ENCODE measurements around the gene OTOG.
A peak's percentile ranks its signal among the peaks of the same experiment; 100 is the strongest.

OTOG gene

DNA sequence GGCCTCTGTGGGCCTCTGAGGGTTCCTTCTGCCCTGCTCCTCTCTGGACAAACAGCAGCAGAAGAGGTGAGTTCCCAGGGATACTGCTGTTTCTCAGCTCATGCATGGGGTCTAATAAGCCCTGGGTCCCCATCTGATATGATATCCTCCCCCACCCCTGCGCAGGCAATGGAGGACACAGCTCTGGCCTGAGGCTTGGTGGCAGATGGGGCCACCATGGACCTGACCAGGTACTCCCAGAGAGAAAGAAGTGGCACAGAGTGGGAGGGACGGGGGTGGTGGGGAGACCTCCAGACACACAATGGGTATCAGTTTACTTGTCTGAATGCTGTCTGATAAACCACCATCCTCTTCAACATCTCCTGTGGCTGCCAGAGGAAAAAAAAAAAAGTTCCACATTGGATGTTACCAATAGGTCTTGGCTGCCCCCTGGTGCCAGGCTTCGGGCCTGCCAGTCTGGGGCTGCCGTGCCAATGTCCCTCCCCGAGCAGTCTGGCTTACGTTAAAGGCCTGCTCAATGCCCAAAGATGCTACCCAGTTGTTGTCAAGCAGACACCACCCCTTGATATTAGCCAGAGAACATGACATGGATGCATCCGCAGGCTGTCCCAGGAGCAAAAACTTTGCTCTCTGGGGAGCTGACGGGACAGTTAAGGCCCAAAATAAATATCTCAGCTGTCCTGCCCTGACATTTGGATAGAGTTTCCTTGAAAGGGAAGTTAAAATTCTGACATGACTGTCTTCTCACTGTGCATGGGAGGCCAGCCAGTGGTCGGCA, 42.5 kb upstream of the OTOG start:
- Histone ChIP-seq H3K36me3 (ENCODE audit: control insufficient read depth, insufficient read depth, low read length) (no peaks in the 10 kb centered on the region), H3K4me3 (replicated peaks; ENCODE audit: low read depth, low read length) (no peak overlapping the region), H3K27me3 (replicated peaks; ENCODE audit: control insufficient read depth, insufficient read depth, low read length) (no peaks in the 10 kb centered on the region; the same call in 1 of the 2 replicates)
- DNase-seq (ENCODE audit: extremely low read depth, insufficient read length), result peak; percentile 59
- TF ChIP-seq, protein P1, sequence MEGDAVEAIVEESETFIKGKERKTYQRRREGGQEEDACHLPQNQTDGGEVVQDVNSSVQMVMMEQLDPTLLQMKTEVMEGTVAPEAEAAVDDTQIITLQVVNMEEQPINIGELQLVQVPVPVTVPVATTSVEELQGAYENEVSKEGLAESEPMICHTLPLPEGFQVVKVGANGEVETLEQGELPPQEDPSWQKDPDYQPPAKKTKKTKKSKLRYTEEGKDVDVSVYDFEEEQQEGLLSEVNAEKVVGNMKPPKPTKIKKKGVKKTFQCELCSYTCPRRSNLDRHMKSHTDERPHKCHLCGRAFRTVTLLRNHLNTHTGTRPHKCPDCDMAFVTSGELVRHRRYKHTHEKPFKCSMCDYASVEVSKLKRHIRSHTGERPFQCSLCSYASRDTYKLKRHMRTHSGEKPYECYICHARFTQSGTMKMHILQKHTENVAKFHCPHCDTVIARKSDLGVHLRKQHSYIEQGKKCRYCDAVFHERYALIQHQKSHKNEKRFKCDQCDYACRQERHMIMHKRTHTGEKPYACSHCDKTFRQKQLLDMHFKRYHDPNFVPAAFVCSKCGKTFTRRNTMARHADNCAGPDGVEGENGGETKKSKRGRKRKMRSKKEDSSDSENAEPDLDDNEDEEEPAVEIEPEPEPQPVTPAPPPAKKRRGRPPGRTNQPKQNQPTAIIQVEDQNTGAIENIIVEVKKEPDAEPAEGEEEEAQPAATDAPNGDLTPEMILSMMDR (IDR thresholded peaks at IDR 0.05; ENCODE audit: insufficient read depth, low read length, poor library complexity, severe bottlenecking), result peak; percentile 87

DNA sequence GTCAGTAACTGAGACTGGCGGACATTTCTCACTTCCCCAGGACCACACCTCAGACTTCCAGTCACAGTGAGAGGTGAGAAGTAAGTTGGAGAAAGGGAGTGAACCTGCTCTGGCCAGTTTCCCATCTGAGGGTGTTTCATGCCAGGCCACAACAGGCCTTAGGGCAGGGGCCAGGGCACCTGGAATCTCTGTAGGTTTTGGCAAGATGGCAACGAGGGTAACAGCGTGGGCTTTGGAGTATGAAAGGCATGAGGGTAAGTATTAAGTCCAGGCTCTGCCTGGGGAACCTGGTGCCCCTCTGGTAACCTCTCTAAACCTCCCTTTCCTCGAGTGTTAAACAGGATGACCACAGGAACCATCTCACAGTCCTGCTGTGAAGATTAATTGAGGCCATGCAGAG, 41.9 kb upstream of the OTOG start:
- Histone ChIP-seq H3K27me3 (replicated peaks; ENCODE audit: control insufficient read depth, insufficient read depth, low read length) (no peaks in the 10 kb centered on the region; the same call in 1 of the 2 replicates), H3K4me3 (replicated peaks; ENCODE audit: low read depth, low read length) (no peak overlapping the region), H3K36me3 (ENCODE audit: control insufficient read depth, insufficient read depth, low read length) (no peaks in the 10 kb centered on the region)
- TF ChIP-seq, protein P1 (IDR thresholded peaks at IDR 0.05; ENCODE audit: insufficient read depth, low read length, poor library complexity, severe bottlenecking), result no peak
- no peak for DNase-seq (ENCODE audit: extremely low read depth, insufficient read length)

DNA sequence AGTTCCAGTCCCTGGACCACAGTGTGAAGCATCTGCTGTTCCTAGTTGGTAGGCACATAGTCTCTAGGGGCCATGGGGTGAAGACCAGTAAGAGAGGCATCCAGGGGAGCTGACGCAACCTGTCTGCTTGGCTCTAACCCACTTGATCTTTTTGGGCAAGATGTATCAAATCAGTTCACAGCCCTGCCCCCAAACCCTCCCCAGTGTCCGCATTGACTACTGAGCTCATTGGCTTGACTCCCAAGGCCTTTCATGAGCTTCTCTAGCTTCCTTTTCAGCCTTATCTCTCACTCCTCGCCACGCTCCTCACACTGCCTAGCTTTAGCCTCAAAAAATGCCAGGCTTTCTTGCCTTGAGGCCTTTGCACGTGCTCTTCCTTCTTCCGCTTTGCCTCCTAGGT, 40.7 kb upstream of the OTOG start:
- no peaks in the 10 kb centered on the region for H3K36me3 ChIP-seq (ENCODE audit: control insufficient read depth, insufficient read depth, low read length)
- no peak overlapping the region for H3K4me3 ChIP-seq (replicated peaks; ENCODE audit: low read depth, low read length)
- no peak for DNase-seq (ENCODE audit: extremely low read depth, insufficient read length)
- no peaks in the 10 kb centered on the region; the same call in 1 of the 2 replicates for H3K27me3 ChIP-seq (replicated peaks; ENCODE audit: control insufficient read depth, insufficient read depth, low read length)
- TF ChIP-seq, protein P1 (IDR thresholded peaks at IDR 0.05; ENCODE audit: insufficient read depth, low read length, poor library complexity, severe bottlenecking), result no peak

DNA sequence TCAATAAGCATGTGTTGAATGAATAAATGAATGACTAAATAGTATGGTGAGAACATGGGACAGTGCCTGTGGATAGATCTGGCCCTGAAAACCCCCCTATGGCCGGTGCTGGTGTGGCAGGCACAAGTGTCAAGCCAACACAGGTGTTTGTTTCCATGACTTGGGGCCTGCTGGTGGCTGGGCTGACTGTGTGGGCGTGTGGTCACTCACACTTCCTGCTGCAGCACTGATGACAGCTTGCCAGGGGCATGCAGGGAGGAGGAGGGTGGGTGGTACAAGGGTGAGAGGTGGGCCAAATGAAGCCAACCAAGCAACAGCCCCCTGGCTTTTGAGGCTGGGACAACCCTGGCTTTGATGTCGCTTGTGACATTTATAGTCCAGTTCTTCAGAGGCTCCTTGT, 40.1 kb upstream of the OTOG start:
- DNase-seq (ENCODE audit: extremely low read depth, insufficient read length), result no peak
- TF ChIP-seq, protein P1 (IDR thresholded peaks at IDR 0.05; ENCODE audit: insufficient read depth, low read length, poor library complexity, severe bottlenecking), result no peak
- H3K4me3 ChIP-seq (replicated peaks; ENCODE audit: low read depth, low read length), result no peak overlapping the region
- H3K27me3 ChIP-seq (replicated peaks; ENCODE audit: control insufficient read depth, insufficient read depth, low read length), result no peaks in the 10 kb centered on the region; the same call in 1 of the 2 replicates
- H3K36me3 ChIP-seq (ENCODE audit: control insufficient read depth, insufficient read depth, low read length), result no peaks in the 10 kb centered on the region

DNA sequence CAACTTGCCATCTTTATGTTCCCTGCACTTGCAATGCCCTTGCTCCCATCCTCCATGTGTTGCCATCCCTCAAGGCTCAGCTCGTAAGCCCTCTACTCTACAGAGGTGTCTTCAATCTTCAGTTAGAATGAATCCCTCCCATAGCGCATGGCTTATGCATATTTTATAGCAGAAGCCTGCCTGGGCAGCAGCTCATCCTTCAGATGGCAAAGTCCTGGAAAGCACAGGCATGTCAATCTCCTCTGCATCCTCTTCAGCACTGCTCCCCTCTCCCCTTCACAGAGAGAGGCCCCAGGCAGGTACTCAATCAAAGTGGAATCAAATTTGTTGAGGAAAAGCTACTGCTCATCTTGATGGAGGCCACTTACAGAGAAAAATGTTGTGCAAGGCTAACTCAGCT, 39.3 kb upstream of the OTOG start:
- TF ChIP-seq, protein P1 (IDR thresholded peaks at IDR 0.05; ENCODE audit: insufficient read depth, low read length, poor library complexity, severe bottlenecking), result no peak

More for the DNA sequence above, 39.3 kb upstream of the OTOG start:
- DNase-seq (ENCODE audit: extremely low read depth, insufficient read length), result no peak
- no peaks in the 10 kb centered on the region for H3K36me3 ChIP-seq (ENCODE audit: control insufficient read depth, insufficient read depth, low read length)
- no peaks in the 10 kb centered on the region; the same call in 1 of the 2 replicates for H3K27me3 ChIP-seq (replicated peaks; ENCODE audit: control insufficient read depth, insufficient read depth, low read length)
- no peak overlapping the region for H3K4me3 ChIP-seq (replicated peaks; ENCODE audit: low read depth, low read length)
